HG03378 (cell line): ENCODE measurements around the gene DGKB.

ENCODE experiments used
- ATAC-seq: cut with Tn5 transposase; IDR thresholded peaks from one replicate; pipeline ENCODE4 v1.9.1; 2021; ENCODE audit warnings: mild to moderate bottlenecking, moderate library complexity; ENCODE audit not compliant: unreplicated experiment

The DGKB gene

GRCh38 chr7:14761510-14762296, 140.8 kb downstream of the DGKB start:
- no peak for ATAC-seq

GRCh38 chr7:14760730-14761478, 141.6 kb downstream of the DGKB start:
- ATAC-seq: no peak

- no peak for ATAC-seq
Measured at GRCh38 chr7:14759785-14760184, 142.8 kb downstream of the DGKB start.

- no peak for ATAC-seq
Measured at GRCh38 chr7:14754631-14755030, 147.9 kb downstream of the DGKB start.

GRCh38 chr7:14752301-14752700, 150.2 kb downstream of the DGKB start:
- ATAC-seq: no peak

- ATAC-seq: no peak
Measured at GRCh38 chr7:14751461-14751860, 151.1 kb downstream of the DGKB start.

GRCh38 chr7:14748461-14748860, 154.1 kb downstream of the DGKB start:
- no peak for ATAC-seq

GRCh38 chr7:14747701-14748100, 154.8 kb downstream of the DGKB start:
- no peak for ATAC-seq

GRCh38 chr7:14745076-14745475, 157.5 kb downstream of the DGKB start:
- ATAC-seq: no peak

GRCh38 chr7:14740606-14741005, 161.9 kb downstream of the DGKB start:
- no peak for ATAC-seq

GRCh38 chr7:14739841-14740185, 162.7 kb downstream of the DGKB start:
- ATAC-seq: no peak

- ATAC-seq: no peak
Measured at GRCh38 chr7:14739168-14739840, 163.2 kb downstream of the DGKB start.

GRCh38 chr7:14738086-14738485, 164.5 kb downstream of the DGKB start:
- ATAC-seq: no peak

- no peak for ATAC-seq
Measured at GRCh38 chr7:14734839-14735321, 167.7 kb downstream of the DGKB start.

- ATAC-seq: no peak
Measured at GRCh38 chr7:14720785-14721184, 181.8 kb downstream of the DGKB start.

- ATAC-seq: peak; percentile 29
Measured at GRCh38 chr7:14717816-14718215, 184.7 kb downstream of the DGKB start.

- ATAC-seq: no peak
Measured at GRCh38 chr7:14717169-14717568, 185.4 kb downstream of the DGKB start.

- peak; percentile 99 for ATAC-seq
Measured at GRCh38 chr7:14714161-14714728, 188.3 kb downstream of the DGKB start.

GRCh38 chr7:14698239-14698638, 204.3 kb downstream of the DGKB start:
- ATAC-seq: no peak

- no peak for ATAC-seq
Measured at GRCh38 chr7:14697684-14698083, 204.9 kb downstream of the DGKB start.

- ATAC-seq: no peak
Measured at GRCh38 chr7:14691597-14692203, 210.9 kb downstream of the DGKB start.
